ENCODE measurements around the gene PRKAB2.

PRKAB2 gene

GRCh38 chr1:147177611-147178380 is 5.5 kb upstream of the PRKAB2 start:
- peak; percentile 41; the same call in 1 of the 3 replicates for ATAC-seq (ENCODE audit: low read depth)
- no peaks in the 10 kb centered on the region for H3K36me3 ChIP-seq (ENCODE audit: low read depth)
- no peak overlapping the region for H3K4me3 ChIP-seq (ENCODE audit: severe bottlenecking)

GRCh38 chr1:147171399-147172167 is 687 bp downstream of the PRKAB2 start:
- Histone ChIP-seq H3K27ac (ENCODE audit: poor library complexity, severe bottlenecking) (peak overlapping the region; percentile 97), H3K4me3 (ENCODE audit: severe bottlenecking) (peak overlapping the region; percentile 82), H3K27me3 (ENCODE audit: insufficient read depth, poor library complexity, severe bottlenecking) (no peaks in the 10 kb centered on the region), H3K4me1 (ENCODE audit: insufficient read depth, poor library complexity, severe bottlenecking) (peaks cover 34% of the 10 kb centered on the region), H3K9me3 (ENCODE audit: severe bottlenecking) (no peaks in the 10 kb centered on the region), H3K36me3 (ENCODE audit: low read depth) (peaks cover 5% of the 10 kb centered on the region)
- no peak for TF ChIP-seq CTCF (IDR thresholded peaks at IDR 0.05; ENCODE audit: poor library complexity, severe bottlenecking)
- DNase-seq (ENCODE audit: low spot score) (no peak), ATAC-seq (ENCODE audit: low read depth) (peak; percentile 3; the same call in 2 of the 3 replicates)

More at GRCh38 chr1:147177611-147178380, 5.5 kb upstream of the PRKAB2 start:
- Histone ChIP-seq H3K4me1 (ENCODE audit: insufficient read depth, poor library complexity, severe bottlenecking) (peaks cover 4% of the 10 kb centered on the region), H3K27me3 (ENCODE audit: insufficient read depth, poor library complexity, severe bottlenecking) (no peaks in the 10 kb centered on the region), H3K9me3 (ENCODE audit: severe bottlenecking) (no peaks in the 10 kb centered on the region), H3K27ac (ENCODE audit: poor library complexity, severe bottlenecking) (no peak overlapping the region)
- no peak for TF ChIP-seq CTCF (IDR thresholded peaks at IDR 0.05; ENCODE audit: poor library complexity, severe bottlenecking)
- no peak for DNase-seq (ENCODE audit: low spot score)

GRCh38 chr1:147169840-147170674 is 2.2 kb downstream of the PRKAB2 start:
- Histone ChIP-seq H3K27ac (ENCODE audit: poor library complexity, severe bottlenecking) (peak overlapping the region; percentile 97), H3K27me3 (ENCODE audit: insufficient read depth, poor library complexity, severe bottlenecking) (no peaks in the 10 kb centered on the region), H3K9me3 (ENCODE audit: severe bottlenecking) (no peaks in the 10 kb centered on the region), H3K4me3 (ENCODE audit: severe bottlenecking) (peak overlapping the region; percentile 82), H3K36me3 (ENCODE audit: low read depth) (peaks cover 20% of the 10 kb centered on the region), H3K4me1 (ENCODE audit: insufficient read depth, poor library complexity, severe bottlenecking) (peaks cover 39% of the 10 kb centered on the region)
- no peak for TF ChIP-seq CTCF (IDR thresholded peaks at IDR 0.05; ENCODE audit: poor library complexity, severe bottlenecking)
- DNase-seq (ENCODE audit: low spot score) (no peak), ATAC-seq (ENCODE audit: low read depth) (no peak)

GRCh38 chr1:147169171-147169570 is 3.1 kb downstream of the PRKAB2 start:
- no peak for TF ChIP-seq CTCF (IDR thresholded peaks at IDR 0.05; ENCODE audit: poor library complexity, severe bottlenecking)
- Histone ChIP-seq H3K4me3 (ENCODE audit: severe bottlenecking) (no peak overlapping the region), H3K27me3 (ENCODE audit: insufficient read depth, poor library complexity, severe bottlenecking) (no peaks in the 10 kb centered on the region), H3K4me1 (ENCODE audit: insufficient read depth, poor library complexity, severe bottlenecking) (peaks cover 39% of the 10 kb centered on the region), H3K9me3 (ENCODE audit: severe bottlenecking) (no peaks in the 10 kb centered on the region), H3K36me3 (ENCODE audit: low read depth) (peaks cover 29% of the 10 kb centered on the region), H3K27ac (ENCODE audit: poor library complexity, severe bottlenecking) (peak overlapping the region; percentile 97)
- ATAC-seq (ENCODE audit: low read depth) (no peak), DNase-seq (ENCODE audit: low spot score) (no peak)

Measured in RWPE2 (cell line).